GM12873 (cell line): ENCODE data around the gene SPAG5.

Experiments used
- CTCF ChIP-seq: IDR thresholded peaks from 2 replicates; pipeline ENCODE4 v1.5.1; 2012; ENCODE audit warnings: low read depth, mild to moderate bottlenecking, moderate library complexity, low read length, control low read depth; ENCODE audit not compliant: insufficient read depth; ENCODE audit errors: missing control alignments

The SPAG5 gene

GRCh38 chr17:28574526-28574925 is 24.3 kb downstream of the SPAG5 start:
- peak; percentile 36 for TF ChIP-seq CTCF

DNA sequence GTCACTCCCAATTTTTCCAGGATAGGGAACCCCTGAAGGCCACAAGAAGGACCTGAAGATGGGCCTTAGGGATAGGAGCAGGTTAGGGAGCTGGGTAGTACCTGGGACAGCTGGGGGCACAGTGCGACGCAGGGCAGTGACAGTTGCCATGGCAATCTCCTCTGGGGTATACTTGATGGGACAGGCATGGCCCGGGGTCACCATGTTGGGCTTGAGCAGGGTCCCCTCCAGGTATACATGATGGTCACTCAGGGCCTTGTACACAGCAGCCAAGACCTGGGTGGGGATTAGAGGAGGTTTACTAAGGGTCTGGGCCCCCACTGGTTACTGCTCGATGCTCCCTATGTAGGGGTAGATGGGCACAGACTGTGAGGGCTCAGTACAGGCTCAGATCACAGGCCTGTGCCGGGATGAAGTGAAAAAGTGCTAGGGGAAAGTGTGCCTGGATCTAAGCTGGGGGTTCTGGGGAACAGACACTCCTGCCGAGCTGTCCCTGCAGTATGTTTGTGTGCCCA is 24.8 kb downstream of the SPAG5 start:
- TF ChIP-seq CTCF, result no peak

DNA sequence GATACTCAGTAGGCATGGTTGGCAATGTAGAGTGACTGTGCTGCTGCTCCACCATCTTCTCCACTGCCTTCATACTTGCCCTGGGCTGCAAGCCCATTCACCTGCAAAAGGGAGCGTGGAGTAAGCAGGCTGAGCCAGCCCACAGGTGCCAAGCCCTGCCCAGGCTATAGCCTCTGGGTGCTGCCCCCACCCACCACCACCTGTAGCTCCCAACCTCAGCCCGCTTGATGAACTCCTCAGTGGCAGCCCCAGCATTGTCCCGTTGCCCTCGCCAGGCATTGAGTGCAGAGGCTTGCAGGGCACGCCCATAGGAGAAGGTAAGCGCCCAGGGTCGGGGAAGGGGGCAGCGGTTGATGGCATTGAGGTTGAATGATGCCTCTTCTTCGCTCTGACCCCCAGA is 25.3 kb downstream of the SPAG5 start:
- TF ChIP-seq CTCF, result no peak

DNA sequence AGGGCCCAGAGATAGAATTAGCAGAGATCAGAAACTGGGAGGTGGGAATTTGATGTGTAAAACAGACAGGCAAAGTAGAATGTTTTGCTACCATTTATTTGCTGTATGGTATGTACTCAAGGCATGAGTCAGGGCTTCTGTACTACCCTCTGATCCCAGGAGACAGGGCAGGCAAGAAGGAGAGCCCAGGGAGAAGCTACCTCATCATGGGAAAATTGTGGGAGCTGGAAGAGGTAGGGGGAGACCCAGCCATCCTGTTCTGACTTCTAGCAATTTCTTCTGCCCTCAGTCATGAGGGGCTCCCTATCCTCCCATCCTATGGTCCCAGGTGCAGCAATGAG is 25.8 kb downstream of the SPAG5 start:
- no peak for TF ChIP-seq CTCF

GRCh38 chr17:28572259-28573039 is 26.4 kb downstream of the SPAG5 start:
- TF ChIP-seq CTCF, result no peak

DNA sequence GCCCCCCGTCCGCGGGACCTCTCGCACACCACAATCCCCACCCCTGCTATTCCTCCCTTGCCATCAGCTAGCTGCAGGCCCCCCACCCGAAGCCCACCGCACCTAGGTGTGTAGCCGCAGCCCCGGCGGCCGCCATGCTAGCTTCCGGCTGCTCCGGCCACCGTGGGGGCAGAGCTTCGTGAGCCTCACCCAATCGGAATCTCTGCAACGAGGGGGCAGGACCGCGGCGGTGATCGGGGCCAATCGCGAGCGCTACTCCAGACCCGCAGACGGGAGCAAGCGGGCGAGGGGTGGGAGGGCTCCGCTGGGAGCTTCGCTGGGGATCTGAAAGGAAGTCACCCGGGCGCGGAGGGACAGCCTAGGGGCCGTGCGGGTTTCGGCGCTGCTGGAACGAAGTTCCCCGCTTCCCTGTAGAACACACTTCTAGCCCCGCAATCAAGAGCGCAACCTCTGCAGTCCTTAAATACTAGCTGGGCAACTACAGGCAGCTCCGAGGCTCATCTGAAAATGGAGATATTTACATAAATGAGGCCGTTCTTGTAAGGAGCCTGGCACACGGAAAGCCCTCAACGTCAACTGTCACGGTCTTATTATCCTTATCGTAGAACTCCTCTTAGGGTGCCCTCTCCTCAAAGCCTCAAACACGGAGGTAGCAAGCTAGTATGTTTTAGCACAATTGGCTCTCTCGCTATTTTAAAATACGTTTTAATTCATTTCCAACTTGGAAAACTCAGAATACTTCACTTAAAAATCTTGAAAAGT is 27.3 kb downstream of the SPAG5 start, which contains the start of gene PIGS:
PIGS (minus strand) TSS at position 164 of the 762 bp plus-strand sequence; CDS start at position 136, 28 bp downstream.
- TF ChIP-seq CTCF, result no peak

- TF ChIP-seq CTCF, result no peak
Measured at GRCh38 chr17:28570716-28571360, 28.0 kb downstream of the SPAG5 start.
